ENCODE results near the gene TMCO1.
"Not testable (repeated sequence)": the region's sequence is repeated elsewhere in the genome, so short reads cannot be mapped to it uniquely, and the experiment has no call there.

Gene TMCO1, protein sequence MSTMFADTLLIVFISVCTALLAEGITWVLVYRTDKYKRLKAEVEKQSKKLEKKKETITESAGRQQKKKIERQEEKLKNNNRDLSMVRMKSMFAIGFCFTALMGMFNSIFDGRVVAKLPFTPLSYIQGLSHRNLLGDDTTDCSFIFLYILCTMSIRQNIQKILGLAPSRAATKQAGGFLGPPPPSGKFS

GRCh38 chr1:165768513-165769394 lies at the start of gene TMCO1:
TSS of gene TMCO1 (minus strand) at chr1:165768868. CDS start at chr1:165768751, 117 bp downstream.
- peak; percentile 87 for FAIRE-seq

GRCh38 chr1:165816826-165817497 lies 48.3 kb upstream of the TMCO1 start:
- no peak for FAIRE-seq

DNA sequence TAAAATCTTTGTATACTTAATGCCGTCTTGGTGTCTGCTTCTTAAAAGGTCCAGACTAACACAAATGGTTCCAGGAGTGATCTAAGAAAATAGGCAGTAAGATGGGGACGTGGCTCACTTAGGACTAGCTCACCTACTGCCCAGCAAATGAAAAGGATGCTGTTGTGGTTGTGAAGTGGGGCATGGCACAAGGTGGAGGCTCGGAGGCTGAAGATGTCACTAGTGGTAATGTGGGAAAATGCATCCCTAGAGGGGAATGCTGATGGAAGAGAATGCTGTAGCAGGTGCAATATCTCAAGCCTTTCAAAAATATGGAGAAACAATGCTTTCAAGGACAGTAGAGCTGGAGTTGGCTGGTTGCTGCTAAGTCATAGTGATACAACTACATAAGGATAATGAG lies 47.5 kb upstream of the TMCO1 start:
- FAIRE-seq = no peak

- FAIRE-seq = no peak
These were observed 47.1 kb upstream of the TMCO1 start for GRCh38 chr1:165815725-165816124.

GRCh38 chr1:165807613-165808012 lies 38.9 kb upstream of the TMCO1 start:
- FAIRE-seq = peak; percentile 32

DNA sequence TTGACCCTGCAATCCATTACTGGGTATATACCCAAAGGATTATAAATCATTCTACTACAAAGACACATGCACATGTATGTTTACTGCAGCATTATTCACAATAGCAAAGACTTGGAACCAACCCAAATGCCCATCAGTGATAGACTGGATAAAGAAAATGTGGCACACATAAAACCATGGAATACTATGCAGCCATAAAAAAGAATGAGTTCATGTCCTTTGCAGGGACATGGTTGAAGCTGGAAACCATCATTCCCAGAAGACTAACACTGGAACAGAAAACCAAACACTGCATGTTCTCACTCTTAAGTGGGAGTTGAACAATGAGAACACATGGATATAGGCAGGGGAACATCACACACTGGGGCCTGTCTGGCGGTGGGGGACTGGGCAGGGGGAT lies 35.8 kb upstream of the TMCO1 start:
- FAIRE-seq = not testable (repeated sequence)

DNA sequence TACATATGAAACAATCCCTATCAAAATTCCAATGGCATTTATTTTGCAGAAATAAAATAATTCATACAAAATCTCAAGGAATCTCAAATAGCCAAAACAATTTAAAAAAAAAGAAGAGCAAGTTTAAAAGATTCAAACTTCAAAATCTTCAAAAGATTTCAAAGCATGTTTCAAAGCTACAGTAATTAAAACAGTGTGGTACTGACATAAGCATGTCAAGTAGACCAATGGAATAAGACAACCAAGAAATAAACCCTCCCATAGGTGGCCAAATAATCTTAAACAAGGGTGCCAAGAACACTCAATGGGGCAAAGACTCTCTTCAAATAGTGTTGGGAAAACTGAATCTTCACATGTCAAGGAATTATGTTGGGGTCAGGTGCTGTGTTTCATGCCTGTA lies 30.7 kb upstream of the TMCO1 start:
- no peak for FAIRE-seq

DNA sequence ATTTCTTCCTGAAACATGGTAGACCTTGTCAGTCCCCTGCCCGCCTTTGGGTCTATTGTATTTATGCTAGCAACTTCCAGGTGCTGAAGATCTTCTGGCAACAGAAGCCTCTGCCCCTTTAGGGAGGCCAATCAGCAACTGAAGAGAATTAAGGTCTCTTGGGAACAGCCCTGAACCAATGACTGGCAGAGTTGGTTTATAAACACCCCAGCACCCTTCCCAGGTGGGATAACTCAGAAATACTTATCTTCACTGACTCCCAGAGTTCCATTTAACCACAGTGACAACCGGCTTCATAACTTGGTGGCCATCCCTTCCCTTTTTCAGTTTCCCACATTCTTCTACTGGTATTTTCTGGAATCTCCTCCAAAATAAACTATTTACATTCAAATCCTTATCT lies 27.2 kb upstream of the TMCO1 start:
- no peak for FAIRE-seq

GRCh38 chr1:165793951-165794350 lies 25.3 kb upstream of the TMCO1 start:
- no peak for FAIRE-seq

- no peak for FAIRE-seq
These were observed 19.1 kb upstream of the TMCO1 start for GRCh38 chr1:165787741-165788140.

DNA sequence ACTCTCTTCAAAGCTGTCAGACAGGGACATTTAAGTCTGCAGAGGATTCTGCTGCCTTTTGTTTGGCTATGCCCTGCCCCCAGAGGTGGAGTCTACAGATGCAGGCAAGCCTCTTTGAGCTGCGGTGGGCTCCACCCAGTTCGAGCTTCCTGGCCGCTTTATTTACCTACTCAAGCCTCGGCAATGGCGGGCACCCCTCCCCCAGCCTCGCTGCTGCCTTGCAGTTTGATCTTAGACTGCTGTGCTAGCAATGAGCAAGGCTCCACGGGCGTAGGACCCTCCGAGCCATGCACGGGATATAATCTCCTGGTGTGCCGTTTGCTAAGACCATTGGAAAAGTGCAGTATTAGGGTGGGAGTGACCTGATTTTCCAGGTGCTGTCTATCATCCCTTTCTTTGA lies 14.9 kb upstream of the TMCO1 start:
- FAIRE-seq = not testable (repeated sequence)

DNA sequence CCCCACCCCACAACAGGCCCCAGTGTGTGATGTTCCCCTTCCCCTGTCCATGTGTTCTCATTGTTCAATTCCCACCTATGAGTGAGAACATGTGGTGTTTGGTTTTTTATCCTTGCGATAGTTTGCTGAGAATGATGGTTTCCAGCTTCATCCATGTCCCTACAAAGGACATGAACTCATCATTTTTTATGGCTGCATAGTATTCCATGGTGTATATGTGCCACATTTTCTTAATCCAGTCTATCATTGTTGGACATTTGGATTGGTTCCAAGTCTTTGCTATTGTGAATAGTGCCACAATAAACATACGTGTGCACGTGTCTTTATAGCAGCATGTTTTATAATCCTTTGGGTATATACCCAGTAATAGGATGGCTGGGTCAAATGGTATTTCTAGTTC lies 9.5 kb upstream of the TMCO1 start:
- FAIRE-seq = not testable (repeated sequence)

GRCh38 chr1:165773324-165773965 lies 4.8 kb upstream of the TMCO1 start:
- FAIRE-seq = no peak

- no peak for FAIRE-seq
These were observed 4.1 kb upstream of the TMCO1 start for GRCh38 chr1:165772739-165773138.

- no peak for FAIRE-seq
These were observed 4.4 kb downstream of the TMCO1 start for GRCh38 chr1:165764277-165764676.

DNA sequence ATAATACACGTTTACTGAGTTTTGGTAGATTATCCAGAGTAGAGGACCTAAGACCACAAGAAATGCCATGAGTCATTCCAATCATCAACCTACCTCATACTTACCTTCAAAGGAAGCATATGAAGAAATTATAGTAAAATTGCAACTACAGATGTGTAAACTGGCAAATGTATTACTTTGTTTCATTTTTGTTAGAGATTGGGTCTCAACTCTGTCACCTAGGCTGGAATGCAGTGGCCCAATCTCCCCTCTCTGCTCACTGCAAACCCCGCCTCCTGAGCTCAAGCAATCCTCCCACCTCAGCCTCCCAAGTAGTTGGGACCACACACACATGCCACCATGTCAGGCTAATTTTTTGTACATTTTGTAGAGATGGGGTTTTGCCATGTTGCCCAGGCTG lies 5.2 kb downstream of the TMCO1 start:
- FAIRE-seq = no peak

DNA sequence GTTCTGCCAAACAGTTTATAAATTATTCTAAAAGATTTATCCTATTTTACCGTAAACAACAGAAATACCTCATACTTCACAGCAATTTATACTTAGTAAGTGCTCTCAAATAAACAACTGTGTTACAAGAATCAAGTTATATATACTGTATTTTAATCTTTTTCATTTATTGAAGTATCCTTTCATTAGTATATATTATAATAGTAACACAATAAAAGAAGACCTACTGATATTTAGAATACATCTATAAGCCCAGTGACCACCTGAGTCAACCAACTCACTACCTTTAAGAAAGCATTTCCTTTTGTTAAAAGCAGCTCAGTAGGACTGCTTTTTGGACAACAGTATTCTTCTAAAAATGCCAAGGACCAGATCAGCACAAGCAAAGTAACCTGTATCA lies 5.9 kb downstream of the TMCO1 start:
- FAIRE-seq = peak; percentile 11

DNA sequence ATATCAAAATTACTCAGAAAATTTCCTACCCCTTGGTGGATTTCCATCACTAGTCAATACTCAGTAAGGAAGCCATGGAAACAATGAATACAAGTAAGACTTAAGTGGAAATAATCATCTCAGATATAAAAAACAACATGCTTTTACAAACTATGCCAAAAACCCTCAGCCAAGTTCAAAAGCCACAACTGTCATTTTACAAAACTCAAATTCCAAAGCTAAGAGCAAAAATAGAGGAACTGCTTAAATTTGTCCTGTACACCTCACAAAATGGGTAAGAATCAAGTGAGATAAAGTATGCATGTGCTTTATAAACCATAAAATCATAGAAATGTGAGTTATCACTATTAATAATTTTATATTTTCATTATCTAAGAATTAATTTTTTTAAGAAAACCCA lies 9.6 kb downstream of the TMCO1 start:
- FAIRE-seq = no peak

DNA sequence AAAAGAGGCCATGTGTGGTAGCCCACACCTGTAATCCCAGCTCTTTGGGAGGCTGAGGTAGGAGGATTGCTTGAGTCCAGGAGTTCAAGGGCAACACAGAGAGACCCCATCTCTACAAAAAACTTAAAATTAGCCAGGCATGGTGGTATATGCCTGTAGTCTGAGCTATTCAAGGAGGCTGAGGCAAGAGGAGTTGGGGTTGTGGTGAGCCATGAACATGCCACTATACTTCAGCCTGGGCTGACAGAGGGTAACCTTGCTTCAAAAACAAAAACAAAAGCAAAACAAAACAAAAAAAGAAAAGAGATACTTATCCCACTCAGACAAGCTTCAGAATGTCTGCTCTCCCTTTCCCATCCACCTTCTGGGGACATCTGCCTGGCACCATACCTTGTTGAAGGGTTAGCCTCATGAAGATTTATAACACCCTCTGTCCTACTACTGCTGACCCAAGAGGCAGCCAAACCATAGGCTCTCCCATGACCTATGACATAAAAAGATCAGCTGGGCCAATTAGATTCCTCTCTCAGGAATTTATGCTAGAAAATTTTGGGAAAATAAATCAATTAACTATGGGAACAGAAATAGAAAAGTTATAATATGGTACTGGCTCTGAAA lies 13.2 kb downstream of the TMCO1 start:
- FAIRE-seq = no peak

- FAIRE-seq = no peak
These were observed 14.7 kb downstream of the TMCO1 start for GRCh38 chr1:165753934-165754333.

DNA sequence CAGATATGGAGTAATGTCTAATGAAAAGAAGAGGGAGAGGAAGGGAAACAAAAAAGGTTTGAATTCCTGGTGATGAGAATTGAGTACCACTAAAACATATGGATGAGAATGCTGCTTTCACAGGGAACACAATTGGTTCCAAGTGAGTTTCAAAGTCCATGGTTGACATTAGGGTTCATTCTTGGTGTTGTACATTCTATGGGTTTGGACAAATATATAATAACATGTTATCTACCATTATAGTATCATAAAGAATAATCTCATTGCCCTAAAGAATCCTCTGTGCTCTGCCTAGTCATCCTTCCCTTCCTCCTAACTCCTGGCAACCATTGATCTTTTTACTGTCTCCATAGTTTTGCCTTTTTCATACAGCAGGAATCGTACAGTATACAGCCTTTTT lies 20.1 kb downstream of the TMCO1 start:
- FAIRE-seq = no peak

GRCh38 chr1:165747632-165748447 lies 20.8 kb downstream of the TMCO1 start:
- no peak for FAIRE-seq

Measured in A204.1 (cell line).